Activated CD8-positive, alpha-beta memory T cell treated with anti-CD3 and anti-CD28 coated beads, Interleukin-2, amount 50 U/mL, for 24 hours (primary cell): ENCODE measurements around the gene HEYL.

Experiments
- DNase-seq: peaks from one replicate; pipeline ENCODE4 v3.0.0-alpha.2; 2020; ENCODE audit errors: extremely low read depth

The HEYL gene

DNA sequence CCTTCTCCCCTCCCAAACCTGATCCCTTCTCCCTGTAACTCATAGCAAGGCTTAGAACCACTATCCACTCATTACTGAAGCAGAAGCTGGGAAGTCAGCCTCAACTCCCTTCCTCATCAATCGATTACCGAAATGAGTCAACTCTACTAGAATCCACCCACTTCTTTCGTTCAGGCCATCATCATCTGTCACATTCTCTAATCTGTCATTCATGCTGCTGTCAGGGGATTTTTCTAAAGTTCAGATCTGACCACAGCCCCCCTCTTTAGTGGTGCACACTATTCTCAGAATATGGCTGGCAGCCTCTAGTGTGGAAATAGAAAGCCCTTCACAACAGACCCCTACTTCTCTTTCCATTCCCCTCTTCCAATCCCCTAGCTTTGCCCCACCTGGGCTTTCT, 27.3 kb upstream of the HEYL start:
- peak; percentile 17 for DNase-seq

DNA sequence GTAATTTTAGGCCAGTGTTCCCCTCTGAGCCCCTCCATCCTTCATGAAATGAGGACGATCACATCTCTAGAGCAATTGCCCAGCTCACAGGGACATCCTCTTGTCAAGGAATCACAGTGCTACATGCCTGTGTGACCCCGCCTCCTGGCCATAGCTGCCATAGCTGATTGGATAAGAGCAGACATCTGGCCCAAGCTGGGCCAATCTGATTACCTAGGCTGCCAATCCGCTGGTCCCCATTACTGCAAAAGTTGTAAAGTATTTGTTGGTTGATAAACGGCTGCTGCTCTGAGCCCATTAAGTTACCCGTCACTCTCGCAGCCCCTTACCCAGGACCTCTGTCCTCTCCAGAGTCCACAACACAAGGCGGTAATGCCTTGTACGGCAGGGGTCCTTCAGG, 24.1 kb upstream of the HEYL start:
- DNase-seq: no peak

DNA sequence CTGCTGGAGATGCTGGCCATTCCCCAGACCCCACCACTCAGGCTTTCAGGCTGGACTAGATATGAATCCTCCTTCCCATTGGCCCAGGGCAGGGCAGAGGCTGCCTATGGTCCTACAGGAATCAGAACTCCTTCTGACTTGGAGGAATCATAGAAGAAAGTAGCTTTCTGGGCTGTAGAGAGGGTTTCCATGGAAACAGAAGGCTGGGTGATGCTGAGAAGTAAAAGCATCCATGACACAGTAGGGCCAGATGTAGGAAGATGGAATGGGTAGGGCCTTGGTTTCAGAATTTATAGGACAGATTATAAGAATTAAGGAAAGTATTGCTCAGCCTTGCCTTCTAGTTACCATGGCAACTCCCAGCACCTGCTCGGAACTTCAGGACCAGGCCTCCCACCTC, 23.4 kb upstream of the HEYL start:
- DNase-seq: no peak

DNA sequence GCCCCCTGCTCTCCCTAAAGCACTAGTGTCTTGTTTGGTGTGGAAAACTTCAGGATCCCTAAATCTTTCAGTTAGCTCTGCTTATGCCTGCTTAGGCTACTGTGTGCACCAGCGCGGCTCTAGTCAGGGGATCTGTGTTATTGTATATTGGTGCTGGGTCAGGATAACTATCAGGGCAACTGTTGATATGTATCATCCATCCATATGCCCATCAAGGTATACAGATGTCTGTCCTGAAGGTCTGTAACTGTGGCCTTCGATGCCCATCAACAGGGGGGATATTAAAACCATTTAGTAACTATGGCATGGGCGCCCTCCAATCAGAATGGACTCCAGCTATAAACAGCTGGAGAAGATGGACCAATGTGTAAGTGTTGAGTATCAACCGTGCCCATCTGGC, 20.1 kb upstream of the HEYL start:
- DNase-seq: no peak

DNA sequence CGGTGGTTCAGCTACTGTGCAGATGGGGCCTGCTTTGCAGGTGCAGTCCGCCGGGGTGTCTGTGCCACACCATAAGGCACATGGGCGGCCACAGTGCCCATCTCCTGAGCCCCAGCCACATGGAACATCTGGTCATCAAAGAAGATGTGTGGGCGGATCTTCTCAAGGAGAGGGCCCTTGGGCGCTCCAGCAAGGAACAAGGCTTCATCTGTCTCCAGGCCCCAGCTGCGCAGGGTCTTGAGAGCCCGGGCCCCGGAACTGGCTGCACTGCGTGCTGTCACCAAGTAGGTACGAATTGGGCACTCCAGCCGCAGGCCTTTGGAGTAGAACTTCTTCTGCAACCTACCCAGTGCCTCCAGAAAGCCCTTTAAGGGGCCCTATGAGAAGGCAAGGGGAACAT, 19.7 kb upstream of the HEYL start:
- no peak for DNase-seq

DNA sequence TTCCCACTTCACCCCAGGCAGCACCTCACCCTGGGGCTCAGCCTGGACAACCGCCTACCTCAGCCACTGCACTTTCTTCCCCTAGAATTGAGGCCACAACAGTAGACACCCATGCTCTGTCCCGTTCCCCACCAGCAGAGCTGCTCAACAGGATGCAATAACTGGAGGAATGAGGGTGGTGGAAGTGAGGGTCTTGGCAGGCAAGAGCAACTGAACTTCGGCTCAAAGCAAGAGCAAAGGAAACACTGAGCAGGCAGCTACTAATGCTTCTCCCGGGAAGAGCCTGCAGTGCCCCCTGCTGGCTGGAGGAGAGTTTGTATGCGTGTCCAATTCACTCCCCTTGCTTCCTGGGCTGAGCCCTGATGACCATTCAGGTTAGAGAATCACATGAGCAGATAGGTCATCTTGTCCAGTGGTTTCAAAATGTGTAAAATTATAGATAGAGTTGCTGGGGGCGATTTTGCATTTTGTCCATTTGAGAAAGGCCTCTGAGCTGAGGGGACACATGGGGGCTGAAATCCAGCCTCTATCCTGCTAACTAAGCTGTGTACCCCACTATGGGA, 18.6 kb upstream of the HEYL start:
- DNase-seq: peak; percentile 28

DNA sequence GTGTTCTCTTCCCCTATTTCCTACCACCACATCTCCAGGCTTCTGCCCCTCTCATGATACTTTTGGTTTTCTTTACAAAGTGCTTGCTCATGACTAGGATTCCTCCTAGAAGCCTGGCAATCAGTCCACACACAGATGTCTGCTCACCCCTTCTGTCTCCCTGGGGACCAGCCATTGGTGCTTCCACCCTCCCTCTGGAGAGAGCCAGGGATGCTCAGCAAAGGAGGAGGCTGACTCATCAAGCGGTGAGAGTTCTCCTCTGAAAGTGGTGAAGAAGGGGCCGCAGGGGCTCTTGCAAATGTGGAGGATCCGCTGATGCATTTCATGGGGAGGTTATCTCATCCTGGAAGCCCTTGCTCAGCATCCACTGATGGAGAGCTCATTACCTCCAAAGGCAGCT, 18.0 kb upstream of the HEYL start:
- DNase-seq: no peak

DNA sequence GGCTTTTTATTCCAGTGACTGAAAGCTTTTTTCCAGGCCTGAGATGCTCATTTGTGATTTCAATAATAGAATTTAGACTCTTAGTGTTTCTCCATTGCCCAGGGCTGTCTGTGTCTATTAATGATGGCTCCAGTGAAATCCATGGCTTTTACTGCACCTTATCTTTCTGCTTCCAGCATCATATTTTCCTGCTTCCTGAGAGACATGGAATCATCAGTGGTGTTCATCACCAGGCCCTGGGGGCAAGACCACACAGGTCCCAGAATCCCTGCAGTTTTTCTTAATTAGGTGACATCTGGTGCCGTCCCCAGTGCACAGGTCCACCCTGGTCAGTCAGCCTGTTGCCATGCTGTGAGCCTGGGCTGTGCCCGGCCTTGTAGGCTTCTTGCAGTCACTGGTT, 16.9 kb upstream of the HEYL start:
- no peak for DNase-seq

DNA sequence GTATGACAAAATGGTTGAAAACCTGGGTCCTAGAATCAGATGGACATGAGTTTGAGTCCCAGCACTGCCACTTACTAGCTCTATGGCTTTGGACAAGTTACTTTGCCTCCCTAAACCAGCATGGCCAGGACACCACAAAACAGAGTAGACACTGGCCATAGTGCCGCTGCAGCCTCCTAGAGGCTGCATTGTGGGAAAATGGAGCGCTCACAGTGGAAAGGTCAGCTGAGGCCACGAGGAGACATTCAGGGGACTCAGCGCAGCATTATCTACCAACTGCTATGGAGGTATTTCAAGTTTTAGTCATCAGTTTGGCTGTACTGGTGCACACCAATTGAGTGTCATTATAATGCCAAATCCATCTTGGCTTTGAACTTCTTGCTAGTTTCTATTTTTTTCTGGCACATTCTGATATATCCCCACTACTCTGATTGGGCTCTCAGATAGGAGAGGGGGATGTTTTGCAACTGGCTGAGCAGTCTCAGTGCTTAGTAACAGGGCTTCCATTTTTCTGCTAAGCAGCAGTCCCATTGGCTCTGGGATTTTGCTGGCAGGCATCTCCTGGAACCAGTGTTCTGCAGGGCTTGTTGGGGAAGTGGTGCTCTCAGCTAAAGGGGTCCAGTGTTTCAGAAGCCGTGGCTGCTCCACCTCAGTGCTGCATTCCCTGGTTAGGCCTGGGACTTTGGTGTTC, 16.3 kb upstream of the HEYL start:
- no peak for DNase-seq

DNA sequence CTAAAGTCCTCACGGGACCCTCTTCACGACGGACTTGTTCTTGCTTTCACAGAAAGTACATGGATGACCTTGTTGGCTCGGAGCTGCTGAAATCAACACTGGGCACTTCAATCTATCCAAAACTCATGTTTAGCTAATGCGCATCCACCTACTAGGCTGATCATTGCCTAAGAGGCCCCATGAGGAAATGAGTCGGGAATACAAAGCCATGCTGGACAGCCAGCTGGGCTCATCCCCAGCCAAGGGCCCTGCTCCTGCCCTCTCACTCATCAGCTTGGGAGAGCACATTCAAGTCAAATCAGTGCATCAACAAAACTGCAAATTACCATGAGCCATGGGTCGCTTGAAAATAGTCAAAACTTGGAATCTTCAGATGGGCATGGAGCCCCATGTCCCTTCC, 14.8 kb upstream of the HEYL start:
- no peak for DNase-seq

DNA sequence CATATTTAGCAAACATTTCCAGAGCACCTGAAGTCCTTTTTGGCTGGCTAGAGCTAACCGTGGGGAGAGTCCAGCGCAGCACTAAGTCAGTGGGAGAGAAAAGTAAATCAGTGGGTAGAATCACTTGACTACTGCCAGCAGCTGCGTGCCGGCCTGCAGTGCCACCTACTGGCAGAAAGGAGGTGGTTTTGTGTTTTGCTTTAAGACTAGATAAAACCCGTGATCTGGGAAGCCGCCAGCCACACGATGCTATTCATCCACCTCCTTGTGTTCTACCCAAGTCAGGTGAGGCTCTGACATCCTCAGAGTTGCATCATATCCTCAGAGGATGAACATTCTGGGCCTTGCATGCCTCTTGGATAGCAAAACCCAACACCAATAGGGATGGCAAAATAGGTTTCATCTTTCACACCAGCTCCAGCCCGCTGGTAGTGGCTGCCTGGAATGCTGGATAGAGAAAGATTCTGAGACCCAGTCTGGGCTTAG, 14.1 kb upstream of the HEYL start:
- peak; percentile 30 for DNase-seq

DNA sequence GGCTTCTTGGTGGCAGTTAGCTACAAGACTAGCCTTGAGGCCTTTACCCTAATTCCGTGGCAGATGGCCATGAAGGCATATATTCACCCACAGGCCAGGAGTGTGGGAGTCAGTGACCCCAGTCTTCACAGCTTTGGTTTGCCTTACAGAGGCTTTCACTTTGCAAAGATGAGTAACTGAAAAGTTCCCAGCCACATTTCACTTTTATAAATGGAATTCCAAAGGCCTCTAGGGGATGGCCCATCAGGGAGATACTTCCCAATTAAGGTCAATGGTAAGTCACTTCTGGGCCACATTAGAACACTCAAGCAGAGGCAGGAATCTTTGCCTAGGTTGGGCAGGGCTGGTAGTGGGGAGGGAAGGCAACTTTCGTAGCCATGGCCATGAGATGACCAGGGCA, 13.1 kb upstream of the HEYL start:
- no peak for DNase-seq

DNA sequence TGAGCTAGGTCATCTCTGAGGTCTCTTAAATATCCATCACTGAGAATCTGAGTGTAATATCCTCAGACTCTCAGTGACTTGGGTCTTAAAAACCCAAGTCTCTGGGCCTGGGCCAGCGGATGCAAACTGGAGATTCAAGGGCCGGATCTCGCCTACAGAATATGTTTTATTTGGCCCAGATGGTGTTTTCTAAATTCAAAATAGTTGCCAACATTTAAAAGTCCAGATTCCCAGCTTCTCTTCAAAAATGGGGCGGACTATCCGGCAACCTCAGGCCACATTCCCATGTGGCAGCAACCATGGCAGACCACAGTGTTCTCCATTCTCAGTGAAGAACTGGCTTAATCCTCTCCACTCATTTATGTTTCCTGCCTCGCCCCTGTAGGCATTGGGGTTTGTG, 12.7 kb upstream of the HEYL start:
- DNase-seq: no peak

DNA sequence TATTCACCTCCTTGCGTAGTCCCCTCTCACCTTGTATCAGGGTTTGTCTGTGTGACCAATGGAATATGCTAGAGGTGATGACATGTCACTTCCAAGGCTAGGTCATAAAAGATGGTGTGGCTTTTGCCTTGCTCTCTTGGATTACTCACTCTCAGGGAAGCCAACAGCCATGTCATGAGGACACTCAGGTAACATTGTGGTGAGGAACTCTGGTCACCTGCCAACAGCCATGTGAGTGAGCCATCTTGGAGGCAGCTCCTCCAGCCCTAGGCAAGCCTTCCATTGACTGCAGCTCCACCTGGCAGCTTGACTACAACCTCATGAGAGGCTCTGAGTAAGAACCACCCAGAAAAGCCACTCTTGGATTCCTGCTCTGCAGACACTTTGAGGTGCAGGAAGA, 11.0 kb upstream of the HEYL start:
- no peak for DNase-seq

DNA sequence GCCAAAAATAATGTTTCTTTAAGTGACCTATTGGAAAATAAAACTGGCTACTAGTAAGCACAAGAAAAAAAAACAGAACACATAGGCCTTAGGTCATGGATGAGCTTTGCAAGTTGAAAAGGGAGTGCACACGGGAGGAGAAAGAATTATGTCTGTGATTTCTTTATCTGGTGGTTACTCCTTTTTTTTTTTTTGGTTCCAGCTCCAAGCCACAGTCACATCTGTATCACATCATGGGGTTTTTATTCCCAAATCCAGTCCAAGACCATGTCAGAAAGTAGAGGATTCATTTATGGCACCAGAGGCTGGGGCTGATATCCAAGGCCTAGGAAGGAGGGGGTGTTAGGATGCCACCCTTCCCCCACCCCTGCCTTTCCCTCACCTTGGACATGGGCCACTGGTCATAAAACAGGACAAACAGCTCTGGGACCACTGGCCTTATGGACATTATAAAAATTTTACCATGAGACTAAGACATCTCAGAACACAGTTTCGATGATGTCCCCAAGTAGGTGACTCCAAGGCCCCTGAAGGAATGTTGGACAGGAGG, 10.3 kb upstream of the HEYL start:
- DNase-seq: no peak

DNA sequence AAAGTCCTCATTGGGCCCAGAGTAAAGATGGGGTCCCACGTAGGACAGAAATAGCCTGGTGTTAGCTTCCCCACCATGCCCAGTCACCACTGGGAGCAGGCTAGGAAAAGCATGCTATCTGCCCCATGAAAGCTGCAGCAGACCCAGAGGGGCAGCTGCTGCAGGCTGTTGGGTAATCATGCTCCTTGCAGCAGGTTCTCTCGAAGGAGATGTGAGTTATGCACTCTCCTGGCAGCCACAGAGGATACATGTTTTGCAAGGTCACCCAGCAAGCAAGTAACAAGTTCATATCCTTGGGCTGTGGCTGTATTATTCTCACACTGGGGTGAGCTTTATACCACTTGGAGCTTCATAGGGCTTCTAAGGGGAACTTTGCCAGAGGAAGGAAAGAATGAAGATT, 9.1 kb upstream of the HEYL start:
- DNase-seq: no peak

DNA sequence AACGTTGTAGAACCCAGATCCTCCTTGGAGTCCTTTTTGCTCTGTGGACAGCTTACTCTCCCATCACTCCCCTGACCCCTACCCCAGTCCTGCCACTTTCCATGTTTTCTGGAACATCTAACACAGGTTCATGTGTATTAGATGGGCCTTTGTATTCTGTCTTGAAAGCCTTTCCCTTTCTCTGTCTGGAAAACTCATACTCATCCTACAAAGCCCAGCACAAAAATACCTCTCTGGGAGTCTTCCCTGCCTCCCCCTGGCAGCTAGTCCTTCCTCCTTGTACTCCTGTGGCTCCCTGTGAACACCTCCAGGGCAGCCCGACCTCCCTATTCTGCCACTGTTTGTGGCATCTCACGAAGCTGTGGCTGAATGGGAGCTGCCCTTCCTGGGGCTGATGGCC, 7.8 kb upstream of the HEYL start:
- no peak for DNase-seq

DNA sequence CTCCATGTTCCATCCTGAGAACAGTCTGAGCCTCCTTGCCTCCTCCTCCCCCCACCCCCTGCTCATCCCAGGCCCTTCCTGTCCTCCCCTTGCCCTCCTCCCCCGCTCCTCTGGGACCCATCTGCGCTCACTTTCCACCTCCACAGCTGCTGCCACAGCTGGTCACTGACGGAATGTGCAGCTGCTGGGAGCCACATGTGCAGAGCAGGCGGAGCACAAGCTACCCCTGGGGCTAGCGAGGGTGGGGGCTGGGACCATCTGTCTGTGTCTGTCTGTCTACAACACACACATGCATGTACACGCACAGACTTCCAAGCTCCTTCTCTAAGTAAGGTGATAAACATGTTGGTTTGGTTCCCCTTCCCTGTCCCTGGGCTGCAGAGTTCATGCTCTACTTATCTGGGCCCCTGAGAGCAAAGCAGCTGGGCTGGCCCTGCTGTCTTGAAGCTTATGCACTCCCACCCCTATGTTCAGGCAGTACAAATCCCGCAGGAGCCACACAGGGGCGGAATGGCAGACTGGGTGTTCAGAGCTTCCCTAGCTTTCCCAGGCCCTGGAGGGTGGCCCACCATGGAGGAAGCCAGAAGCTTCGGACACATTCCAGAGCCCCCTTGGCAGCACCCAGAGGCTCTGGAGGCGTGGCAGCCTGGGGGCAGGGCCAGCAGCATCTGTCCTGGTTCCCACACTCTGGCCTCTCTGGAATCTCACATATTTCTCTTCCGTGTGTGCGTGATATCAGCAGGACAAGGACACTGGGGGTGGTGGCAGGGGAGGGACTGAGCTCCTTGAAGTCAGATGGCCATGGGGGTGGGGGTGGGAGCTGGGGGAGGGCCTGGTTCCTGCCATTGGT, 7.0 kb upstream of the HEYL start:
- DNase-seq: no peak

DNA sequence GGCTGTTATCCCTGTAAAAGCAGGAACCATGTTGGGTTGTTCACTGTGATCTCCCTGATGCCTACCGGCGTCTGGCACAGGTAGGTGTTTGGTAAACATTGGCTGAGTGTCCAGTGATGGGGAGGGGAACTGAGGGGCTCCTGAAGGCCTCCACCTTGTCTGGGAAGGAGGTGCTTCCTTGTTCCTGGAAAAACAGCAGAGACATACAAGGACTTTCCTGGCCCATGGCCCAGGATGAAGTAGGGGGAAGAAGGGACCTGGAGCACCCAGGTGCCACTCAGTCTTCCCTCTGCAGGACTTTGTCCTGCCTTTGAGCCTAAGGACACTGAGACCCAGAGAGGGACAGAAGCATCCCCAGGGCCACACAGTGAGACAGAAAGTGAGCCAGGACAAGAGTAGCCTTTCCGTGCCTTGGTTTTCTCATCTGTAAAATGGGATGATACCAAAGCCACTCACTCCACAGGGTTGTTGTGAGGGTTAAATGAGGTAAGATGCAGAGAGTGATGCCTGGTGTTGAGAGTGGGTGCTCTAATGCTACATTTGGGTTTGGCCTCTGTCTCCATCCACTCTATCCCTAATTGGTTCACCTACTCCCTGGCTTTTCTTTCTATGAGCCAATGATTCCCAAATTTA, 6.1 kb upstream of the HEYL start:
- no peak for DNase-seq

DNA sequence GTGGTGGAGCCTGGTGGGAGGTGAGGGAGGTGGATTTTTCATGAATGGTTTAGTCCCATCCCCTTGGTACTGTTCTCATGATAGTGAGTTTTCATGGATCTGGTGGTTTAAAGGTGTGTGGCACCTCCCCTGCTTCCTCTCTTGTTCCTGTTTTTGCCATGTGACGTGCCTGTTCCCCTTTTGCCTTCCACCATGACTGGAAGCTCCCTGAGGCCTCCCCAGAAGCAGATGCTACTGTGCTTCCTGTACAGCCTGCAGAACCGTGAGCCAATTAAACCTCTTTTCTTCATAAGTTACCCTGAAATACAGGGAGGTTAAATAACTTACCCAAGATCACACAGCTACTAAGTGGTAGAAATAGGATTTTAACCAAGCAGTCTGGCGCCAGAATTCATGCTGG, 4.3 kb upstream of the HEYL start:
- DNase-seq: no peak

DNA sequence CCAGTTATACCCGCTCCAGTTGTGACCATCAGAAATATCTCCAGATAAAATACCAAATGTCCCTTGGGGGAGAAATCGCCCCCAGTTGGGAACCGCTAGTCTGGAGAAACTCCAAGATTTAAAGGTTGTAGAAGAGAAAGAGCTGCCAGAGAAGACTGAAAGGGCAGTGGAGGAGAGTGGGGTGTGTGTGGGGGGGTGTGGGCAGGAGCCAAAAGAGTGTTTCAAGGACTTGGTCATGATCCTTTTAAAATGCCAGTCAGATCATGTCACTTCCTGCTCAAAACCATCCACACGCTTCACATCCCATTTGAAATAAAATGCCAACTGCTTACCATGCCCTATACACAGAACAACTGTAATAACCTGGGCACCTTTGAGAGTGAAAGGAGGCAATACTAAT, 3.4 kb upstream of the HEYL start:
- DNase-seq: no peak

DNA sequence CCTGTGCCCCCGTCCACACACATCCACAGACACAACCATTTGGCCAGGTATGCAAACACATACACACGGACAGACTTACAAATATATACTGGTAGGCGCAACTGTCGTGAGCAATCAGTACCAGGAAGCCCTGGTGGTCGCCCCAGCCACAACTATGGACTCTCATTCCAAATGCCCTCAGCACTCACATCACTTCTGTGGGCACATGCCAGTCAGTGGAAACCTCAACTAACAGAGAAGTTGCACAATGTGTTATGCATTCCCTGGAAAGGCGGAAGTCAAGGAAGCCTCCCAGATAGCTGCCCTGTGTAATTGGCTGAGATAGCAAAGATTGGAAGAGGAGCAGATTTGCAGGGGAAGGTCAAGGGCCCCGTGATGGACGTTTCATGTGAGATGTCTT, 1.4 kb upstream of the HEYL start:
- DNase-seq: no peak

DNA sequence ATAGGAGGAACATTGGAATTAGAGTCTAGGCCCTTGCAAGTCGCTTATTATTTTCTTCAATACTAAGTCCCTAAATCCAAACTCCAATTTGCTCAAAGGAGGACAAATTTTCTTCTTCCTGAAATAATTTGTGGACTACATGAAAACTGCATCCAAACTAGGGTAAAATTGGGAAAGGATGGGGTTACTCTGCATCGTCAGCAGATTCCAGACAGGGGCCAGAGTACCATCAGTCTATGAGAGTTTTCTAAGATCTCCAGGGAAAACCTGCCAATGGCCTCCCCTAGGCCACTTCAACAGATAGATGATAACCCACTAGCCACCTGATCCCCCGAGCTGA, 508 bp downstream of the HEYL start:
- no peak for DNase-seq
